GM19328 (cell line): ENCODE results near the gene PLXNB2.

Source experiments
- ATAC-seq: cut with Tn5 transposase; IDR thresholded peaks from one replicate; pipeline ENCODE4 v1.9.1; 2021; ENCODE audit warnings: mild to moderate bottlenecking, moderate library complexity; ENCODE audit not compliant: unreplicated experiment

PLXNB2 gene

GRCh38 chr22:50255099-50255498 lies 52.3 kb downstream of the PLXNB2 start:
- ATAC-seq = no peak

DNA sequence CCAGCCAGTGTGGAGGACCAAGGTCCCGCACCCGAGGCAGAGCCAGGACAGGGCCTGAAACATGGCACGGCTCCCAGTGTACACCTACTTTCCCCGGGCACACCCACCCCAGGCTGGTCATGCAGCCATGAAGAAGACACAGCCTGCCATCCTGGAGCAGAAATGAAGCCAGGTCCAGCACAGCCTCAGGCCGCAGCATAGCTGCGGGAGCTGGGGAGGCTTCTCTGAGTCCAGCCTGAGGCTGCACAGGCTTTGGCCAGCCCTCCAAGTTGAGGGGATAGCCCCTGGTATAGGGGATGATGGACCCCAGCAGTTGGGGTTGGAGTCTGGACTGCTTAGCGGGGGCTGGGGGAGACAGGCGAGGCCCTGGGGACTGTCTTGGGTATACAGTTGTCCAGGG lies 53.5 kb downstream of the PLXNB2 start:
- no peak for ATAC-seq

DNA sequence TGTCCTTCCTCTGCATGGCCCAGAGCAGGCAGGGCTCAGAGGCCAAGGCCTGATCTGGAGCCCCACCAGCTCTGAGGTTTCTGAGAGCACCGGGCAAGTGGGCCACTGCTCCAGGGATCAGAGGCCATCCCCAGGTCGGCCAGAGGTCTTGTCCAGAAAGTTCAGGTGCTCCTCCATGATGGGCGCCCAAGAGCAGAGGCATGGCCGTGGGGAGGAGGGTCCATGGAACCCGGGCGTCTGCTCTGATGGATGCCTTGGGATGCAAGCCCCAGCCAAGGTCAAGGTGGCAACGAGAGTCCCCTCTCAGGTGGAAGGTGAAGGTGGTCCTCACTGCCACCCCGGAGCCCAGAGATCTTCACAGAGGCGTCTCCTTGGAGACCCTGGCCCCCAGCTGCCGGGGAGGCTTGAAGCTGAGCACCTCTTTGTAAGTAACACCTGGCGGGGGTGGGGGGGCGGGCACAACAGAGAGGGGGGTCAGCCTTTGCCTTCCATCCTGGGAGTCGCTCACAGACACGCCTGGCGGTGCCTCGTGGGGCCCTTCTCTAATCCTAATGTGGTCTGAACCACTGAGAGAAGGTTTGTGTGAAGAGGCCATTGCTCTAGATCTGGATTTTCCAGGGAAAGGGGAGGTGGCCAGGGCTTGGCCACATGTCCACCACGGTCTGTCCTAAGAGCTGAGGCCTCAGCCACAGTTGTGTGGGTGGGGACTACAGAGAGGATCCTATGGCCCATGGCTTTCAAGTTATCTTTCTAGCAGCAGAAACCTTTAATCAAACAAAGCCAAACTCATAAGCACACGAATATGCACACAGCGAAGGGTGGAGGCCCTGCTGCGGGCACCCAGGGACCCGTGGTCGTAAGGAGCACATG lies 54.2 kb downstream of the PLXNB2 start:
- no peak for ATAC-seq

DNA sequence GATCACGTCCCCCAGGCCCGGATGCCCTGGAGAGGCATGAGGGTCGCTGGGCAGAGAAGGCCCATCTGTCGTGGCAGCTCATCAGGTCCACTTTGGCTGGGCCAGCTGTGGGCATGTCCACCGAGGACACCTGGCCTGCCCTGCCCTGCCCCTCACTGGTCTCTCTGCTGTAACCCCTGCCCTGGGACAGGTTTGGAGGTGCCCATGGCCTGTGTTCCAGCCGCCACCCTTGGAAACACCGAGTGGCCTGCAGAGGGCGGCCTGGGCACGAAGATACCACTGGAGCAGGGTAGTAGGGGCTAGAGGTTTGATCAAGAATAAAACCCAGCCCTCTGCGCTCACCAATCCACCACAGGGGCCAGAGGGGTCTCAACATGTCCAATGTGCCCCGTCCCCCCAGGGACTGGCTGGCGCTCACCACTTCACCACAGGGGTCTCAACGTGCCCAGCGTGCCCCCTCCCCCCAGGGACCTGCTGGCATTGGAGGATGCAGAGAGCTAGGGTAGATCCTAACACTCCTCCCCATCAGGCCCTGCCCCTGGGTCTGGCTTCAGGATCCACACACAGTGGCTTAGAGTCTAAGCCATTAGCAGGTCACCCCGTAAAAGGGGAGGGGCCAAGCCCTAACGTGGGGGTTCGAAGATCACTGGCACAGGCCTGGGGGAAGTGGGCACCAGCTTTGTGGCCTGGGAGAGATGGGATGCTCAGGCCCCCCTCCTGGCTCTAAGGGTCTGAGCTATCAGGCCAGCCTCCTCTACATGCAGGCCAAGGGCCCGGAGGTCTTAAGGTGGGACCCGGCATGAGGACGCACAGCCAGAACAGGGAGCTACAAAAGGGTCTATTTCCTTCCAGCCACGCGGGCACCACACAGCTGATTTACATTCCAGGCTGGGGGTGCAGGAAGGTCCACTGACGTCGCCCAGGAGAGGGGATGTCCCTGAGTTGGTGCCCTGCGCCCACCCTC lies 55.1 kb downstream of the PLXNB2 start:
- ATAC-seq = no peak

- ATAC-seq = peak; percentile 9
These were observed 55.9 kb downstream of the PLXNB2 start for GRCh38 chr22:50251477-50252081.

DNA sequence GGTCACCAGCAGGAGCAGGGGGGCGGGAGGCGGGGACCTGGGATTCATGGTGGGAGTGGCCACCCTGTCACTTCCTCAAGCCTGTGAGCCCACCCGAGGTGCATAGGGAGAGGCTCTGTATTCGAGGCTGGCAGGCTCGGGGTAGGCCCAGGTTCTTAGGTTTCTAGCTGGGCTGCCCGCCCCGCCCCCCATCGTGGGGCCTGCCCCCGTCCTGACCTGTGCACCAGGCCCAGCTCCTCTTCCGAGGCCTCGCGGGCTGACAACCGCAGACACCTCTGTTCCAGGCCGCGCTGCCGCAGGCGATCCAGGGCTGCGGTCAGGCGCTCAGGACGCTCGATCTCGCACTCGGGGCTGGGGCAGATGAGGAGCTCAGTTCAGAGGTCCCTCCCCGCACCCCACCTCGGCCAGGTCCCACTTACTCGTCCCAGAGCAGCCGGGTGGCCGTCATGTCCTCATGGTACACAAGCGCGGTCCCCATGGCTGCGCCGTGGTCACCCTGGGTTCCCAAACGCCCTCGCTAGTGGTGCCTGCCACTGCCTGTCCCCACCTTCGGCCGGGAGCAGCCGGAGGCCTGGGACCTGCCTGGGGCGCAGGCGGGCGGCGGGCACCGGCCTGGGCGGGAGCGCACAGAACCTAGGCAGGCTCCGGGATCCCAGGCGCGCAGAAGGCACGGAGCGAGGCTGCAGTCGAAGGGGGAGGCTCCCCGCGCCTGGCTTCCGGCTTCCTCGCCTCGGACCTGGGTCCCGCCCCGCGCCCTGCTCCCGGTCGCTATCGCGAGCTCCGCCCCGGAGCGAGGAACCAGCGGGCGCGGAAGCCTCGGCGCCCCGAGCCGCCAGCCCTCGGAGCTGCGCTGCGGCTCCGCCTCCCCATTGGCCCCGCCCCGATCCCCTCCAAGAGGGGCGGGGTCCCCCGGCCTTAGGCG lies 56.6 kb downstream of the PLXNB2 start, which contains the start of gene HDAC10:
Gene HDAC10 (minus strand): TSS at position 711 of the 922 bp plus-strand sequence. CDS start 233 bp downstream, at position 478.
- peak; percentile 60 for ATAC-seq

GRCh38 chr22:50250249-50250554 lies 57.2 kb downstream of the PLXNB2 start:
- ATAC-seq = no peak

DNA sequence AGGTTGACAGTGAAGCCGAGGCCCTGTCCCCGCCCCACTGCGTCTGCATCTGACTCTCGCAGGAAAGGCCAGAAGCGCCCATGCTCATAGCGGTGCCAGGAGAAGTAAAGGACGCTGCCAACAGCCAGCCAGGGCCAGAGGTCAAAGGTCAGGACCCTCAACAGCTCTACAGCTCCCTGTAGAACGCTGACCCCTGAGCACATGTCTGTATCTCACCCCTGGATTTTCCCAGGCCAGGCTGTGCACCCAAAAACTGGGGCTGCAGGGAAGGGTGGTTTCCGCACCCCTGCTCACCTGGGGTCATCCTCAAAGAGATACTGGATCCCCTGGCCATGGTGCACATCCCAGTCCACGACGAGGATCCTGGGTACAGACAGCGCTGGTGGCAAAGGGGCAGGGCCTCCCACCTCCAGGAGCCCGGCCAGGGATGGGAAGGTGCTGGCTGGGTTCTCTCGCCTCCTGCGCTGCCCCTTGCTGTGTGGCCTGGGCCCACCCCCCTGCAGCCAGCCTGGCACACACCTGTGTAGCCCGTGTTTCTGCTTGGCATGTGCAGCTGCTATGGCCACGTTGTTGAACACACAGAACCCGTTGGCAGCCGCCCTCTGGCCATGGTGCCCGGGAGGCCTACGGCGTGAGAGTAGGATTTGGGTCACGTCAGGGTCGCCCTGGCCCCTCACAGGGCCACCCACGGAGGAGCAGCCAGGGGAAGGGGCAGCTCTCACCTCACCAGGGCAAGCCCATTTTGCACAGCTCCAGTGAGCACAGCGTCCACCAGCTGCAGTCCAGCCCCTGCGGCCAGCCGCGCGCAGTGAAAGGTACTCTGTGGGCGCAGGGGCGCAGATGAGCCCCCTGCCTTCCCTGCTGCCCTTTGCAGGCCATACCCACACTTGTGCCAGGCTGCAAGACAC lies 57.9 kb downstream of the PLXNB2 start:
- no peak for ATAC-seq

- ATAC-seq = no peak
These were observed 59.0 kb downstream of the PLXNB2 start for GRCh38 chr22:50248196-50249081.

DNA sequence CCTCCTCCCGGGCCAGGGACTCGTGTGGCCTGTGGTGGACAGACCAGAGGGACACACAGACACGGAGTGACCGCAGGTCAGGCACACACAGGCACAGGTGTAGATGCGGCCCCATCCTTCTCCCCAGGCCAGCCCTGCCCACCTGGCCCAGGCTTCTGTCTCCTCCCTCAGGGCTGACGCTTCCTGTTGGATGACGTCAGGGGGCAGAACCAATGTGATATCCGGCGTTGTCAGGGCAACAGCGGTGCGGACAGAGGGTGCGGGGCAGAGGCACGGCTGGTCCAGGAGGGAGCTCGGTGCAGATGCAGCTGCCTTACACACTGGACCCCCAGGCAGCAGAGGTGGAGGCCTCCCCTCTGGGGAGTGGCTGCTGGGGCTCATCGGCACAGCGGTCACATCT lies 59.7 kb downstream of the PLXNB2 start:
- no peak for ATAC-seq

DNA sequence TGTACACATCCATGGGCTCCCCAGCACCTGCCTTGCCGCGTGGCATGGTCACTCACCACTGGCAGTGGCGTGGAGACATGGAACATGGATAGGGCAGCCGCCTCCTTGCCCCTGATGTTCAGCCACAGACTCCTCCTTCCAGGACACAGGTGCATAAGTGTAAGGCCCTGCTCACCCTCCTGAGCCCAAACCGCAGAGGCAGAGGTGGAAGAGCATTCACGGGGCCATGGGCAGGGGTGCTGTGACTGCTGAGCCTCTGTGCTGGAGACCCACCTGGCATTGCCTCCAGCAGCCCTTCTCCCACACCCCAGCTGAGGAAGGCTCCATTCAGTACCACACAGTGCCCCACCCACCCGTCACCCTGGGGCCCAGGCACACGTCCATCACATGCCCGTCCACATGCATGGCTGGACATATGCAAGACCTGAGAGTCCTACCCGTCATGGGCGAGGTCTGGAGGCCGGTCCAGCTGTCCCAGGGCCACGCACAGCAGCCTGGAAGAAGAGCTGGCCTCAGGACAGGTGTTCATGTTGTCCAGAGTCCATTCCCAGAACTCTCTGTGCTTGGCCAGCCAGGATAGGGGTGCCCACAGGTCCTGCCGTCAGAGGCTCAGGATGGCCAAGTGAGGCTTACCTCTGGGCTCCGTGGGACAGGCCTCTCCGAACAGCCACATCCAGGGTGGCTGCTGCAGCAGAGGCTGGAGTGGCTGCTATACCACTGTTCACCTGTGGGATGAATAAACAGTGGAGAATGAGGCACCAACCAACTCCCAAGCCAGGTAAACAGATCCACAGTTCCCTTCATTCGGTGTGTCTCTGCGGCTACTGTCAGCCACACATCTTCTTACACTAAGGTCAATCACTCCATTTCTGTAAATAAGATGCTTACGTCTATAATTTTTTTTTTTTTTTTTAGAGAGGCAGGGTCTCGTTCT lies 60.9 kb downstream of the PLXNB2 start:
- no peak for ATAC-seq

GRCh38 chr22:50245214-50246072 lies 62.0 kb downstream of the PLXNB2 start:
- no peak for ATAC-seq

DNA sequence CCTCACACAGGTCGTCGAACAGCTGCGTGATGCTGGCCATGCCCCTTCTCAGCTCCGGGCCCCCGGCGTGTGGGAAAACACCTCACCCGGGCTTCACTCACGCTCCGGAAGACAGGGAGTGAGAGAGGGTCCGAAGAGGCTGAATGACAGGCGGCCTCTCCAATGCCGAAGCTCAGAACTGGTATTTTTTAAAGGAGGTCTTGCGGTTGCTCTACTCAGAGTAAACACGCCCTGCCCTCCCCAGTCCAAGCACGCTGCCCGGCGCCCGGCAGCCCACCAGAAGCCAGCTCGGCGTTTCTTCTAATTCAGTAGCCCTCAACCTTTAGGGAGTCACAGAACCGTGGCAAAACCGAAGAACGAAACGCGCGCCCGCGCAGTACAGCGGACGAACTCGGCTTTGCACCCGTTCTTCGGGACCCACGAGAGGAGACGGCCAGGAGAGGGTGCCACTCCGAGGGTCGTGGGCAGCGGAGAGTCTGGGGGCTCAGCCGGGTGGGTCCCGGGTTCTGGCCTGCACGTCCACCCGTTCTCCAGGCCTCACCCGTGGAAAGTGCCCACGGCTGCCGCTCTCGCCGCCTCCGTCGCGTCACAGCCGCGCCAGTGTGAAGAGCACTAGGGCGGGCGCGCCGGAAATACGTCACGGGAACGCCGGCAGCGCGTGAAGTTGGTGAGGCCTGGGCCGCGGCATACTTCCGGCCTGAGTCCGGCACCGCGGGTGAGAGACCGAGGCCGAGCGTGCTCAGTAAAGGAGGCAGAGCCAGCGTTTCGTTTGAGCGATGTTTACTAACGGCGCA lies 62.8 kb downstream of the PLXNB2 start, which contains the start of gene TUBGCP6:
Gene TUBGCP6 (minus strand): TSS at position 604 of the 794 bp plus-strand sequence. CDS start 564 bp downstream, at position 40.
- peak; percentile 66 for ATAC-seq

DNA sequence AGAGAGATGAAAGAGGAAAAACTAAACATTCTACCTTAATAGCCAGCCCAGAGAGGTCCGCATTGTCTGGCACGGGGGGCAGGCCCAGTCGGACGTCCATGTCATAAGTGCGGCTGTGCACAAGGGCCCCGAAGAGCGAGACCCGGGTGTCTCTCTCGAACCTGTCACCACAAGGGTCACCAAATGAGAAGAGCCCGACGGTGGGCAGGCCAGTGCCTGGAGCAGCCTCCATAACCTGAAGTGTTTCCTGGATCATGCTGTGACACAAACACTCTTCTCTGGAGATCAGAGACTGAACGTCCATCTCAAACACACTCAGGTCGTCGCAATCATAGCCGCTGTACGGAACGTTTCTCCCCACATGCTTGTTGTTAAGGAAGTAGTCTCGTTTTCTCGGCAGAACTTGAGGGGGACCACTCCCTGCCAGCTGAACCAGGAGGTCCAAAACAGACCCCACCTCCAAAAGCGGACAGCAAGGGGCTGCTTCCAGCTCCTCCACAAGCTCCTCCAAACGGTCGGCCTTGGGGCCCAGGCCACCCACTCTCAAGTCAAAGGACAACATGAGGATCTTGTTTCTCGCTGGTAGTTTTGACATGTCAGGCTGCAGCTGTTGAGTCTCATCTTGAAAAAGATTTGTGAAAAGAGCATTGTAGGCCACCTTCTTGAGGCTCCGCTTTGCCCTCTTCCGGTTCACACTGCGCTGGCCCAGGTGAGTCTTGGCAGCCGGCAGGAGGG lies 63.6 kb downstream of the PLXNB2 start:
- no peak for ATAC-seq
